NCI-H146 treated with DMSO at 0.1 percent for 48 hours (cell line): ENCODE measurements around the gene CHMP2A.
A peak's percentile ranks its signal among the peaks of the same experiment; 100 is the strongest.
"Not testable (repeated sequence)": the region's sequence is repeated elsewhere in the genome, so short reads cannot be mapped to it uniquely, and the experiment has no call there.

ENCODE experiments used
- DNase-seq: peaks from one replicate; lab custom pipeline; 2025; ENCODE audit not compliant: unreplicated experiment; lab: John Stamatoyannopoulos, UW

Gene CHMP2A

DNA sequence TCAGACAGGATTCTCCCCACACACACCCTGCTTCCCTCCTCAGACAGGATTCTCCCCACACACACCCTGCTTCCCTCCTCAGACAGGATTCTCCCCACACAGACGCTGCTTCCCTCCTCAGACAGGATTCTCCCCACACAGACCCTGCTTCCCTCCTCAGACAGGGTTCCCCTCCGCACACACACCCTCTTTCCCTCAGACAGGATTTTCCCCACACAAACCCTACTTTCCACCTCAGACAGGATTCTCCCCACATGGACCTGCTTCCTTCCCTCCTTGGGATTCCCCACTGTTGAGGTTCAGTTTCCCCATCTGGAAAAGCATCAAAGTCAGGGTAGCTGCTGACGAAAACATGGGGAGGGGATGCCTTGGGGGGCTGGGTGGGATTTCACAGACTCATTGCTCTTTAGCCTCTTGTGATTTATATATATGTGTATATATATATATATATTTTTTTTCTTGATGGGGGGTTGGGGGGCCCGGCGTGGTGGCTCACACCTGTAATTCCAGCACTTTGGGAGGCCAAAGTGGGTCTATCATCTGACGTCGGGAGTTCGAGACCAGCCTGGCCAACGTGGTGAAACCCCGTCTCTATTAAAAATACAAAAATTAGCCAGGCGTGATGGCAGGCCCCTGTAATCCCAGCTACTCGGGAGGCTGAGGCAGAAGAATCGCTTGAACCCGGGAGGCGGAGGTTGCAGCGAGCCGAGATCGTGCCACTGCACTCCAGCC, 12.1 kb downstream of the CHMP2A start:
- not testable (repeated sequence) for DNase-seq

DNA sequence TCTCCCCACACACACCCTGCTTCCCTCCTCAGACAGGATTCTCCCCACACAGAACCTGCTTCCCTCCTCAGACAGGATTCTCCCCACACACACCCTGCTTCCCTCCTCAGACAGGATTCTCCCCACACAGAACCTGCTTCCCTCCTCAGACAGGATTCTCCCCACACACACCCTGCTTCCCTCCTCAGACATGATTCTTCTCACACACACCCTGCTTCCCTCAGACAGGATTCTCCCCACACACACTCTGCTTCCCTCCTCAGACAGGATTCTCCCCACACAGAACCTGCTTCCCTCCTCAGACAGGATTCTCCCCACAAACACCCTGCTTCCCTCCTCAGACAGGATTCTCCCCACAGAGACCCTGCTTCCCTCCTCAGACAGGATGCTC, 15.7 kb downstream of the CHMP2A start:
- not testable (repeated sequence) for DNase-seq

DNA sequence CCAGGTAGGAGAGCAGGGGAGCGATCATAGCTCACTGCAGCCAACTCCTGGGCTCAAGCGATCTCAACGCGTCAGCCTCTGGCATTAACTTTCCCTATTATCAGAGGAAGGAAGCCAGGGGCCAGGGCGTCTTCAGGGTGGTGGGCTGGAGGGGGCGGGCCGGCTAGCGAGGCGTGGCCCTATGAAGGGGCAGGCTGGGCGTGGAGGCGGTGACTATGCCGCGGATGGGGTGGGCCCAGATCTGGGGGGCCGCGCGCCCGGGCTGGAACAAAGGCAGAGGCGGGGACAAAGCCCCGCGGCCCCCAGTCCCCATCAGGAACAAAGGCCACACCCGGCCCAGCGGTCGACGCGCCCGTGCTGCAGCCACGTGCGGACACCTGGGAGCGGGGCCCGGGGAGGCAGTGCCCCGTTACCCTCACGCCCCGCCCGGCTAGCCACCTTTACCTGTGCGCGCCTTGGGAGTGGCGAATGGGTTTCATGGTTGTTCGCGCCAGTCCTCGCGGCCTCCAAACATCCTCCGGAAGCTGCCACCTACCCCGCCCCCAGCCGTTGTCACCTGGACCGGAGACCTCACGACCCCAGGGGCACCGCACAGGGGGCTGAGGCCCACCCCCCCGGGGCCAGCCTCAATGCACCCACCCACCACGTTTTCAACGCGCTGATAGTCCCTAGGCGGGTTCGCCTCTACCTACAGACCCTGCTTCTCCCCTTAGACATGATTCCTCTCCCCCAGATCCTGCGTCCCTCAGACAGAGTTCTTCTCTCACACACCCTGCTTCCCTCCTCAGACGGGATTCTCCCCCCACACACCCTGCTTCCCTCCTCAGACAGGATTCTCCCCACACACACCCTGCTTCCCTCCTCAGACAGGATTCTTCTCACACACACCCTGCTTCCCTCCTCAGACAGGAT, 16.4 kb downstream of the CHMP2A start:
- peak; percentile 98 for DNase-seq

DNA sequence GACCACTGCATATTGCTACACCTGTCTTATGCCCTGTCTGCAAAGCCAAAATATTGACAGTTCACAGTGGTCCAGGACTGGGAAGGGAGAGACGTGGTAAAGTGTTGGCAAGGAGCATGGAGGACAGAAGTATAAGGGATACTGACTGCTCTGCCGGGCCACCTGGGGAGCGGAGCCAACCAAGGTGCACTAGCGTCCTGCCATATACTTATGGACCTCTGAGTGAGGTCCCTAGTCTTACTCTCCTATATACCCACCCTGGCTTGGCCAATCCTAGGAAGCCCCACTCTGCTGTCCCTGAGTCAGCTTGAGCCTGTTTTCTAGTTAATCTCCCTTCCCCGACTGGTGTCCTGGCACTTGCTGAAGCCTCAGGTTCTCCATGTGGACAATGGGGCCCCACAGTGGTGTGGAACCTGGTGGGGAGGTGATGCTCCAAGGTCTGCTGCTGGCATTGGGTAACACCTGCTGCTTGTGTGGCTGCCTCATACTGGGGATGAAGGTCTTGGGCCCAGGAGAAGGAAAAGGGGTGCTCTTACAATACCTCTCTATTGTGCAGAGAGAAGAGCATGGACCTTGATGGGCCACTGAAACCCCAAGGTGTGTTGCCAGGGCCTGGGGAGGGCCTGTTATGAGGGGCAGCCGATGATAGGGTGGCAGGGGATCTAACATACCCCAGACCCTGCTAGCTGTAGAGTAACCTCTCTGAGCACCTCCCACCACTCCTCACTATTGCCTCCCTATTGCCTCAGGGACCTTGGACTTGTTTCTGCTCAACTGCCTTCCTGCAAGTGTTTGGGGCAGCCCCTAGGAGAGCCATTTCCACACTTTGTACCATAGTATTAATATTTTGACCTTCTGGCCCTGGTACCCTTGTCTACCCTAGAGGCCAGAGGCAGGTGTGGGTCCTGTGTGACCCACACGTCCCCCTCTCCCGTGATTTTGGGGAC, 17.8 kb downstream of the CHMP2A start:
- no peak for DNase-seq

DNA sequence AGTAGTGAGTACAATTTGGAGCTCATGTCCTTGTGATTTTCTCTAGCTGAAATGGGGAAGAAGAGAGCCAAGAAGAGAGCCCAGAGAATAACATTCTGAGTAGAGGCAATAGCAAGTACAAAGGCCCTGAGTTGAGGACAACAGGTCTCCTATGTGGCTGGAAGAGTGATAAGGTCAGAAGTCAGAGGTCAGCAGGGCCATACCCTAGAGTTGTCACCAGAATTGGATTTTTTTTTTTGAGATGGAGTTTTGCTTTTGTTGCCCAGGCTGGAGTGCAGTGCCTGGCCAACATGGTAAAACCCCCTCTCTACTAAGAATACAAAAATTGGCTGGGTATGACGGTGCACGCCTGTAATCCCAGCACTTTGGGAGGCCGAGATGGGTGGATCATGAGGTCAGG, 19.0 kb downstream of the CHMP2A start:
- no peak for DNase-seq

GRCh38 chr19:58531034-58531840, 23.7 kb downstream of the CHMP2A start:
- no peak for DNase-seq

GRCh38 chr19:58529405-58529804, 25.5 kb downstream of the CHMP2A start:
- no peak for DNase-seq

- no peak for DNase-seq
Measured at GRCh38 chr19:58522709-58523108, 32.2 kb downstream of the CHMP2A start.

GRCh38 chr19:58521651-58522050, 33.3 kb downstream of the CHMP2A start:
- DNase-seq = no peak

GRCh38 chr19:58520257-58520599, 34.7 kb downstream of the CHMP2A start:
- no peak for DNase-seq

- peak; percentile 98 for DNase-seq
Measured at GRCh38 chr19:58519355-58520256, 35.3 kb downstream of the CHMP2A start, which contains the start of gene ZBTB45. ZBTB45 (minus strand) TSS chr19:58519810; CDS start chr19:58517673, 2,137 bp downstream.

- DNase-seq = peak; percentile 77
Measured at GRCh38 chr19:58519087-58519354, 35.9 kb downstream of the CHMP2A start.

GRCh38 chr19:58518256-58519086, 36.4 kb downstream of the CHMP2A start:
- DNase-seq = no peak

DNA sequence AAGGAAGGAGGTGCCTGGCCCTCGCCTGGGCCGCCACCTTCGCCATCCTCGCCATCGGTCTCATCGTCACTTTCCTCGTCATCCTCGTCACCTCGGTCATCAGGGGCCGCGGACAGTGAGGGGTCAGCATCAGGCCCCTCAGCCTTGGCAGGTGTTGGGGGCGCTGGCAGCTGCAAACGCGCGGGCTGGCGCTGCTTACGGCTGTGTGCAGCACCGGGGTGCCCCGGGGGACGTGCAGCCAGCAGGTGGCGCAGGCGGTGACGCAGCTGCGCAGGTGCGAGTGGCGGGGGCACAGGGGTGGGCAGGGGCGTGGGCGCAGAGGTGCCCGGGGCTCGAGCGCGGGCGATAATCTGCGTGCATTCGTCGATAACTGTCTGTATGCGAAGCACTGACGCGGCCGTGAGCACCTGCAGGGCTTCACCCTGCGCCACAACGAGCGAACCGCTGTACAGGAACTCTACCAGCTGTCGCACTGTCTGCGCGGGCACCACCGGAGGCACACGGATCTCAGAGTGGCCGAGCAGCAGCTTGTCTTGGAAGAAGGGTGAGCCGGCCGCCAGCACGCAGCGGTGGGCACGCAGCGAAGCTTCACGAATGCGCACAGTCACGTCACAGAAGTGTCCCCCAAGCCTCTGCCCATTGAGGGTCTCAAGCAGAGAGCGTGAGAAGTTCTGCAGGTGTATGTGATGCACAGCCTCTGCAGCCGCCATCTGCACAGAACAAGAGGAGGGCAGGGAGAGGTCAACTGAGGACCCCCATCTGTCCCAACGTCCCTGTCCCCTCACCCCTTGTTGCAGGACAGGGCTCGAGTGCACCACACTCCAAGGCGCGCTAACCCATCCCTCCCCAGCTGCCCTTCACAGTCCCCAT, 37.7 kb downstream of the CHMP2A start:
- no peak for DNase-seq

DNA sequence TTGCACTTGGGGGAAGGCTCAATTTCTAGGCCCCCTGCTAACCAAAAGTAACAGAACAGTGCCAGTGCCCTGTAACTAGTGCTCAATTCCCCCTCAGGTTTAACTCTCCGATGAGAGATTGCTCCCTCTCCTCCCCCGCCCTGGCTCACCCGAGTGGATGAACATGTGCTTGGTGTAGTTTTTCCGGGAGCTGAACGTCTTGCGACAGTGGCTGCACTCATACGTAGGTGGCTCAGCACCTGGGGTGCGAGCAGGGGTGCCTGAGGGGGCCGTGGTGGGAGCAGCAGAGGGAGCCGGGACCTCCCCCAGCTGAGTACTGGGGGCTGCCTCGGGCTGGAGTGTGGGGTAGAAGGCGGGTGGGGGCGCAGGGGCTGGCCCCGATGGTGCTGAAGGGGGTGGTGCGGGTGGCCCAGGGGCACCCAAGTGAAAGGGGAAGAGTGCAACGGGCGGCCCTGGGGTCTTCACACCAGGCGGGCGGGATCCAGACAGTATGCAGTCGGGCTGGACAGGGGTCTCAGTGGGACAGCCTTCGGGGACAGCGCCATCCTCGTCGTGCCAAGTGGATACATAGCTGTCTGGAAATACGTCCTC, 38.6 kb downstream of the CHMP2A start:
- no peak for DNase-seq

- DNase-seq = no peak
Measured at GRCh38 chr19:58515259-58515658, 39.6 kb downstream of the CHMP2A start.

DNA sequence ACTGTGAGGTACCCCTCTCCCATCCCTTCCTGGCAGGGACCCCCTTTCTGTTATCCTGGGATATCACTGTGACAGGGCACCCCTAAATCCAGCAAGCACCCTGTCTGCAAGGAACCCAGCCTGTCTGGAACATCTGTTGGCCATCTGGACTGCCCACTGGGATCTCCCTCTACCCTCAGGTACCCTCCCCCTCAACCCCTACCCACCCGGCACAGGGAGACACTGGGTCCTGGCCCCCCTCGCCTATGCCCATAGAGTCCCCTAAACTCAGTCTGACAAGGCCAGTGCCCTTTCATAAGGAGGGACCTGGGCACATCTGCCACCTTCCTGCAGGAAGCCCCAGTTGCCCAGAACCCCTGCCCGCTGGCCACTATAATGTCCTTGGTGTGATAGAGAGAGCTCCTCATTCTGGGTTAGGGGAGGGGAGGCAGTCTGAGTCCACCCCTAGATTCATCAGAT, 40.3 kb downstream of the CHMP2A start:
- DNase-seq = no peak
